ENCODE results near the gene TMPRSS9.

Gene TMPRSS9

DNA sequence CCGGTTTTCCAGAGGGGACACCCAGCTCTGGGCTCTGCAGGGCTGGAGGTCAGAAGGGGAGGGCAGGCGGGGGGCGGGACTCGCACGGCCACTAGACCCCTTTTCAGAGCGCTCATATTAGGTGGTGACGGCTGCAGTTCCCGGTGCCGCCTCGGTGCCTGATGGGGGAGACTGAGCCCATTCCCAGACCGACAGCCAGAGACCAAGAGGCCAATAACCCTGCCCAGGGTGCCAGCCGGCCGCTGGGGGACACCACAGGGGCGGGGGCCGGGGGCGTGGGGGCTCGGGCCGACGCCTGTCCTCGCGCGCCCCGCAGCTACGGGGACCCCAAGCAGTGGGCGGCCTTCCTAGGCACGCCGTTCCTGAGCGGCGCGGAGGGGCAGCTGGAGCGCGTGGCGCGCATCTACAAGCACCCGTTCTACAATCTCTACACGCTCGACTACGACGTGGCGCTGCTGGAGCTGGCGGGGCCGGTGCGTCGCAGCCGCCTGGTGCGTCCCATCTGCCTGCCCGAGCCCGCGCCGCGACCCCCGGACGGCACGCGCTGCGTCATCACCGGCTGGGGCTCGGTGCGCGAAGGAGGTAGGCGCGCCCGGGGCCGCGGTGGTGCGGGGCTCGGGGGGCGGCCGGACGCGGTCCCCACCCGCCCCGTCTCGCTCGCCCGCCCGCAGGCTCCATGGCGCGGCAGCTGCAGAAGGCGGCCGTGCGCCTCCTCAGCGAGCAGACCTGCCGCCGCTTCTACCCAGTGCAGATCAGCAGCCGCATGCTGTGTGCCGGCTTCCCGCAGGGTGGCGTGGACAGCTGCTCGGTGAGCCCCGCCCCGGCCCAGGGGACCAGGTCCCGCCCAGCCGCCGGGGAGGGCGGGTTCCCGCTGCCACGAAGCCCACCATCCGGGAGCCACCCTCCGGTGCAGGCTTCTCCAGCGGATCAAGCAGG, 64.9 kb downstream of the TMPRSS9 start:
- DNase-seq, result peak; percentile 77

DNA sequence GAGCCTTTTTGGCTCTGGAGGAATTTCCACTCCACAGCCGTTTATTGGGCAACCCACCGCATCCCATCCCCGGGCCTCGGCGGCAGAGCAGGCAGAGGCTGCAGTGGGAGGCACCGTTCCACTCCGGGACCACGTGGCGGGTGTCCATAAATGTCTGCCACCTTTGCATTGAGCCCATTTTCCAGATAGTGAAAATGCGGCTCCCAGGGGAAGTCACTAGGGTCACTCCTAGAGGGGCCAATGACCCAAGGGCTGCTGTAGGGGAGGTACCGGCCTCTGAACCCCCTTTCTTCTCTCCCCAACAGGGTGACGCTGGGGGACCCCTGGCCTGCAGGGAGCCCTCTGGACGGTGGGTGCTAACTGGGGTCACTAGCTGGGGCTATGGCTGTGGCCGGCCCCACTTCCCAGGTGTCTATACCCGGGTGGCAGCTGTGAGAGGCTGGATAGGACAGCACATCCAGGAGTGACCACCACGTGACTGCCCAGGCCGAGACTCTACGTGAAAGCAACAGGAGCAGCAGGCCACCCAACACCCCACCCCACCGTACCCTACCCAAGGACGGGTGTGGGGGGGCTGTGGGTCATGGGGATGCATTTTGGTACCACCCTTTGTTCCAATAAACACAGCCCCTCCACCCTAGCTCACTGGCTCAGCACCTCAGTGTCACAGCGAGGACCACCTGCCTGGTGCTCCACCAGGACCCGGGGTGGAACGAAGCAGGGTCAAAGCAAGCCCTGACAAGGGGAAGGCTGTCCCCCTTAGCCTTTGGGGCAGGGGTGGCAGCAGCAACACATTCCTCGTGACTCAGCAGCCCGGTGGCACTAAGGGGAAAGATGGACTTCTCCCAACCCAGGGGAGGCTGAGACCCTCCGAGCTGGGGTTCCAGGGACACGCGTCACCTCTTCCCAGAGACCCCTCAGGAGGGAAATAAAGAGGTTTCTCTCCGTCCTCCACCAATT, 65.8 kb downstream of the TMPRSS9 start:
- DNase-seq, result no peak

DNA sequence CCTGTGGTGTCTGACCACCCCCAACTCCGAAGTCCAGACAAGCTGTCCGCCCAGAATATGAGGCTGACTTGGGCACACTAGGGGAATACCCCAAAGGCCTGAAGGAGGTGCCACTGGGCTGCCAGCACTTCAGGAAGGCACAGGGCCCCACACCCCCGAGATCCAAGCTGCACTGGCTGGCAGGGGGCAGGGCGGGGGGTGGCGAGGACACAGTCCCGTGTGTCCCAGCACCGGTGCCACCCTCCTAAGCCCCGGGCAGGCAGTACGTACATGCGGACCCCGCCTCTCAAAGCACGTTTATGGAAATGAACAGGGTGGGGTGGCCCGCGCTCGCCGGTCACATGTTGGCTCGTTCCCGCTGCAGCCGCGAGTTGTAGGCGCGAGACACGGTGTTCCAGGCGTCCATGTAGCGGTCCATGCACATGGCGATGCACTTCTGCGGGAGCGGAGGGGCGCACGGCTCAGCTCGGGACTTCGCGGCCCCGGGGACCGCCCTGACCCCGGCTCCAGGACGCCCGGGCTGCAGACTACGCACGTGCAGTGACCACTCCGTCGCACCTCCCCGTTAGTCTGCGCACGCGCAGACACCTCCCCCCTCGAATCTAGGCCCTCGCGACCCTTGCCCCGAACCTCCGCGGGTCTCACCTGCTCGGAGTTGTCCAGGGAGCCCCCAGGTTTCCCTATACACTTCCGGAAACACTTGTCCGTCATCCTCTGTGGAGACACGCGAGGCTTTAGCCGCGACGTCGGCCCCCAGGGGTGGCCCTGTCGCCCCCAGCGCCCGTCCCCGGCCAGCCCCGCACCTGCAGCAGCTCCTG, 66.8 kb downstream of the TMPRSS9 start:
- DNase-seq, result no peak

DNA sequence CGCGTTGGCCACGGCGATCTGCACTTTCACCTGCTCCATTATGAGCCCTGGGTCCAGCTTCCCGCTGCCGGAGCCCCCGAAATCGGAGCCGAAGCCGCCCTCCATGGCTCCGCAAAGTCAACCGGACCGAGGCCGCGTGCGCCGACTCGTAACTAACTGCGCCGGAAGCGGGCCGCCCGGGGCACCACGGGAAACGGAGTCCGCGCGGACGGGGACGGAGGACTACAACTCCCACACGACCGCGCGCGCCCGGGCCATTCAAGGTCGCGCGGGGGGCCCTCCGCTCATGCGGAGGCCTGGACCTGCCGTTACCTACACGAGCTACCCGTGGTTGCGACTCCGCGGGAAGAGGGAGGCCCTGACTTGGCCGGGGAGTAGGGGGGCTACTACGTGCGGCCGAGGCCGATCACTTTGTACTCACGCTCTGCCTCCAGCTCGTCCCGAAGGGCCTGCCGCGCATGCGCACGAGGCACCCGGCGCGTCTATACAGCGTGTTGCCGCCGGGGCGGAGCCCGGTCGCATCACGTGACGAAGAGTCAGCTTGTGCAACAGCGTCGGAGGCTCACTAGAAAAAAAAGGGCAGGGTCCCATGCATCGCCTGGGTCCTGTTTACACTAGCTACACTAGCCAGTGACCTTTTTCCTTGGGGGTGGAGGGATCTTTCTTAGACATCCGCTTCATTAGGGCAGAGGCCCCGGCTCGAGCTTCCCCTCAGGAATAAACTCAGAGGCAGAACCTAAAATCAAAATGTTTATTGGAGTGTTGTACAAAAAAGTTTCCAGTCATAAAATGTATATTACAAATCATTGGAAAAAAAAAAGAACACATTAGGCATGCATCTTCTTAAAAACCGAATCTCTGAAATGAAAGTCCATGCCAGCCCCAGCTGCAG, 67.6 kb downstream of the TMPRSS9 start, which contains the start of gene TIMM13:
Gene TIMM13, minus strand, starts transcription at position 158 of the 892 bp plus-strand sequence. Its CDS starts 53 bp downstream, at position 105.
- peak; percentile 98 for DNase-seq

DNA sequence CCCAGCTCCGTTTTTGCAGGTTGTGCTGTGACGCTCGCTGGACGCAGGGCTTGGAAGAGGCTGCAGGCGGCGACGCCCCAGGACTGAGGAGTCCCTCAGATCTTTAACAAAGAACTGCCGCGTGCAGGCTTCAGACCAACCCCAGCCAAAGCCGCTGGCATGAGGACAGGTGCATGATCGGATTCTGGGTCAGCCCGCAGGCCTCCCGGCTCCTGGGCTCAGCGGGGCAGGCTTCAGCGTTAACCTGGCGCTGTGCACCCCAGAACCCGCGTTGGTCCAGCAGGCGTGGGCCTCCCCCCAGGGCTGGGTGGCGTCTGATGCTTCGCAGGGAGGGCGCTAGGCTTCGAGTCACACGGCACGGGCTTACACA, 68.2 kb downstream of the TMPRSS9 start:
- DNase-seq, result no peak

DNA sequence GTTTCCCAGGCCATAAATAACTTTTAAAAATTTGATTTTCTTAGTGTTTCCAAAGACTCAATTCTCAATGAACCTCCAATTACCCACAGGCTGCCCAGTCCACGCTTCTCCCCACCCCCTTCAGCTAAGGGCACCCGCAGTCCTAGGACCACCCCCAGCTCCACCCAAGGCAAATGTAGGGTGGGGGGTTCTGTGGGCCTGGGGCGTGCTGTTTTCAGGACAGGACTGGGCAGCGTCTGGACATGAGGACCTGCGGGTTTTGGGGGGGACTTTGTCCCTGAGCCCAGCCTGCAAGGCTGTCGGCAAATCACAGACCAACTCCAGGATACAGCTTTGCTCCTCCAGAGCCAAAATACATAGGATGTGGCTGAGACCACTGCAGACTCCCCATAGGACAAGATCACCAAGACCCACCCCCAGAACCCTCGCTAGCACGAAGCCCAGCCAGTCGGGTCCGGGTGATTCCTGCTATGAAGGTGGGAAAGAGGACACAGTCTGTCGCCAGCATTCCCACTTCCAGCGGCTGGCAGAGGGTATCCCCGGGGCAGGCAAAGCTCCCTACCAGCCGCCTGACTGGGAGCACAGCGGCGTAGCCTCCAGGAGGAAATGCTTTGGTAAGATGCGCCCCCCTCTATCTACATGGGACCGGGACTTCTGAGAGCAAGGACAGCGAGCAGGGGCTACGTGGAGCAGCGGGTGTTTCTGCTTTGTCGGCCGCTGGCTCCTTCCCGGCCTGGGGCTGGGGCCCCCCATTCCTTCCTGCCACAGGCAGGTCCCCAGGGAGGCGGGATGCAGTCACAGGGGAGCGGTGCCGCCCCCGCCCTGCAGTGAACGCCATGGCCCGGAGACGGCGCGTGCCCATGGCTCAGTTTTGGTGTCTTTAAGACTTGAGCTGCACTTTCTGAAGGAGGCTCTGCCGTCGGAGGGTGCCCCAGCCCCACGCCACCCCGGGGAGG, 69.0 kb downstream of the TMPRSS9 start:
- no peak for DNase-seq

DNA sequence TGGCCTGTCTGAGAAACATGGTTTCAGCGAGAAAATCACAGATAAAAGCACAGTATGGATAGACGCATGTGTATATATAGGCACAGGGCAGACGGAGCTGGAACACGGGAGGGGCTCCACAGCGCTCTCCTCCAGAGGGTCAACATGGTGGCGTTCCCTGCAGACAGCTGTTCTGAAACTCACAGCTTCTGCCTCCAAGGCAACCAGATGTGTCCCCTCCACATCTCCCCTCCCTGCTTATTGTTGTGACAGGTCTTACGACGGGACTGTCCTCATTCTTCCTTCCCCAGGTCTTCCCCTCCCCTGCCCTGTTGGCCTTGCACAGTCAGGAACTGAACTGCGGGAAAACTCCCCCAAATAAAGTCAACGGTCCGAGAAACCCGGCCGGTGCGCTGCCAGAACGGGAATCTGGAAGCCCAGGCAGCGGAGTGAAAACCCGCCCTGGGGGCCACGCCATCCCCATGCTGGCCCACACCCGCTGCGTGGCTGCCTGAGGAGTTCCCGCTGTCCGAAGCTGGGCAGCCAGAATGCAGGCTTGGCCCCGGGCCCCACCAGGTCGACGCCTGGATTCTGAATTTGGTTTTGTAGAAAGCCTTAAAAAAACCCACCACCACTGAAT, 70.0 kb downstream of the TMPRSS9 start:
- DNase-seq, result no peak

DNA sequence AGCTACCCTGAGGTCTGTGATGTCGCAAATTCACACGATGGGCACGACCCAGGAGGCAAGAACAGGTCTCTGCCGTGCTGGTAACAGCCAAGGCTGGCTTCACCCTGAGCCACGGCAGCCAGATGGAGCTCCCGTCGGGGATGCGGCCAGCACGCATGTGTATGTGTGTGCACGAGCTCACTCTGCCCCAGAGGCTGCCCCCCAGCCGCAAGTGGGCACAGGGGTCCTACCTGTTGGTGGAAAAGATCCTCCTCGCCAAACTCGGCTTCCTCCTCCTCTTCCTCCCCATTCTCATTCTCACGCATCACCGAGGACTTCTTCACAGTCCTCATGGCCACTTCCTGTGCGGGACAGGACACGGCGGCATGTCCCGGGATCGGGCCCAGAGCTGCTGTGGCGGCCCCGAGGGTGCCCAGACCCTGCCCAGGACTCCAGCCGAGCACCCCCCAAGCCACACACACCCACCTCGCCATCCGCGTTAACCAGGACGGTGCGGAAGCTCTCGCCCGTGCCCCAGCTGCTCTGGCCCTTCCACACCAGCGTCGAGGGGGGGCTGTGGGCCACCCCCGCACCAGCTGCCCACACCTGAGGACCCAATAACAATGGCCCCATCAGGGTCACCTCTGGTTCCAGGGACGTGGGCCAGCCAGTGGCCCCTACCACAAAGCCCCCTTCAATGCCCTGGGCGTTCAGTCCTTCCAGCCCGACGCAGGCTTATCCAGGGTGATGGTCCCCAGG, 71.4 kb downstream of the TMPRSS9 start:
- no peak for DNase-seq

DNA sequence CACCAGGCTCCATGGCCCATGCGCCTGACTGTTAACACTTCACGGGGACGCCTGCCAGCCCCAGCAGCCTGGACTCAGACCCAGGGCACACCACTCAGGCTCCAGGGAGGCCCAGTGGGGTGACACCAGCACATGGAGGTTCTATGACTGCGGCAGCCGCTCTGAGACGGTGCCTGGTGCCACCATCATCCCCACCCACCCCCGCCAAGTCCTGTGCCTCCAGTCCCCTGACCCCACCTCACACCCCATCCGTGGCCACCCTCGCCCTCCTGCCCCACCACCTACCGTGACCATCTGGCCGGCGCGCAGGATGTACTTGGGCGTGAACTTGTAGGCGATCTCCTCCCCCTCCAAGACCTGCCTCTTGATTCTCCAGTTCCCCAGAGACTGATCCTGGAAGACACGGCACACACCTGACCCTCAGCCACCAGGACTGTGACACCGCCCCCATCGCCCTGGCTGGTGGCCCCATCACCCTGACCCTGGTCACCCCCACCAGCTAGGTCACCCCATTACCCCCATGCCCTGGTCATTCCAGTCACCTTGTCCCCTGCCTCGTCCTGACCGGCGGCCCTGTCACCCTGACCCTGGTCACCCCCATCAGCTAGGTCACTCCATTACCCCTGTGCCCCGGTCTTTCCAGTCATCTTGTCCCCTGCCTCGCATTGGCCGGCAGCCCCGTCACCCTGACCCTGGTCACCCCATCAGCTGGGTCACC, 72.2 kb downstream of the TMPRSS9 start:
- DNase-seq, result no peak

DNA sequence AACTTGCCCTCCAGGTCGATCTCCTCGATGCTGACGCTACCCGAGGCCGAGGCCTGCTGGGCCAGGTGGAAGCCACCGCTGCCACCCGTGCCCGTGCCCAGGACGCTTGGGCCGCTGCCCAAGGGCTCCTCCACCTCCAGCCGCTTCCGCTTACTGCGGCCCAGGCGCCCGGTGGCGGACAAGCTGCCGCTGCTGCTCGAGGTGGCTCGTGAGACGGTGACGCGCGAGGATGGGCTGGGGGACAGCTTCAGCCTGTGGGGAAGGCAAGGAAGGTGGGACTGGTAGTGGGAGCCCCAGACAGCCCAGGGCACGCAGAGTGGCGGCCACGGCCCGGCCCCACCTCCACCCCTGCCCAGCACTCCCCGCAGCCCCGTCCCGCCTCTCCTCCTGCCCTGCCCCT, 73.8 kb downstream of the TMPRSS9 start:
- DNase-seq, result no peak

DNA sequence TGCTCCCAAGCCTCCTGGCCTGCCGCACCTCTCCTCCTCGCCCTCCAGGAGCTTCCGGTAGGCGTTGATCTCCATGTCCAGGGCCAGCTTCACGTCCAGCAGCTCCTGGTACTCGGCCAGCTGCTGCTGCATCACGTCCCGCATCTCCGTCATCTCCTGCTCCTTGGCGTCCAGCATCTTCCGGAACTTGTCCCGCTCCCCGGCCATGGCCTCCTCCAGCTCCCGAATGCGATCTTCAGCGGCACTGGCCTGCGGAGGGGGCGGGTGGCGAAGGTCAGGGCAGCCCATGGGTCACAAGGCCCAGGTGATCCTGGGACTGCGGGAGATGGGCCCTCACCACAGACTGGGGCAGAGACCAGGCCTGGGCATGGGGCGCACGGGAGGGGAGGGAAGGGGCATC, 74.2 kb downstream of the TMPRSS9 start:
- no peak for DNase-seq

DNA sequence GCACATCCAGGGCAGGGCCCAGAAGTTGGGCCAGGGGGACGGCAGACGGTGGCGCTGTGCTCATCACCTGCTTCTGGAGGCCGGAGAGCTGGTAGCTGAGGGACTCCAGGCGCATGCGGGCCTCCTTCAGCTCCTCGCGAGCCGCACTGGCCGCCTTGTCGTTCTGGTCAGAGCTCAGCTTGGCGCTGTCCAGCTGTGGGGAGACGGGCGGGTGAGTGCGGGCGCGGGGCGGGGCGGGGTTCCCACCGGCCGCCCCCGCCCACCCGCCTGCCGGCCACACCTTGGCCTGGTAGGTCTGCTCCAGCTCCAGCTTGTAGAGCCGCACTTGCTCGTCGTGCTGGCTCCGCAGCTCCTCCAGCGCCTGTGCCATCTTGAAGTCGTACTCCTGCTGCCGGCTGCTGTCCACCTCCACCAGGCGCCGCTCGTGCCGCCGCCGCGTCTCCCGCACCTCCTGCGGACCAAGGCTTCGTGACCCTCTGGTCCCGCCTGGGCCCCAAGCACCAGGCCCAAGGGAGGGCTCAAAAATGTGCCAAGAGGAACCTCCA, 74.7 kb downstream of the TMPRSS9 start:
- no peak for DNase-seq

DNA sequence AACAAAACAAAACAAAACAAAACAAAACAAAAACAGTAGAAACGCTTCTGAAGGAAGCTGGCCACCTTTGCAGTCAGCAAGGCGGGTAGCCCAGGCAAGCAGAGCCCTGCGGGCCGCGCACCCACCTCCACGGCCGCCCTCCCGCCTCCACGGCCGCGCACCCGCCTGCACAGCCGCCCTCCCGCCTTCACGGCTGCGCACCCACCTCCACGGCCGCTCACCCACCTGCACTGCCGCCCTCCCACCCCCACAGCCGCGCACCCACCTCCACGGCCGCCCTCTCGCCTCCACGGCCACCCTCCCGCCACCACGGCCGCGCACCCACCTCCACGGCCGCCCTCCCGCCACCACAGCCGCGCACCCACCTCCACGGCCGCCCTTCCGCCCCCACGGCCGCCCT, 76.3 kb downstream of the TMPRSS9 start:
- DNase-seq, result no peak

DNA sequence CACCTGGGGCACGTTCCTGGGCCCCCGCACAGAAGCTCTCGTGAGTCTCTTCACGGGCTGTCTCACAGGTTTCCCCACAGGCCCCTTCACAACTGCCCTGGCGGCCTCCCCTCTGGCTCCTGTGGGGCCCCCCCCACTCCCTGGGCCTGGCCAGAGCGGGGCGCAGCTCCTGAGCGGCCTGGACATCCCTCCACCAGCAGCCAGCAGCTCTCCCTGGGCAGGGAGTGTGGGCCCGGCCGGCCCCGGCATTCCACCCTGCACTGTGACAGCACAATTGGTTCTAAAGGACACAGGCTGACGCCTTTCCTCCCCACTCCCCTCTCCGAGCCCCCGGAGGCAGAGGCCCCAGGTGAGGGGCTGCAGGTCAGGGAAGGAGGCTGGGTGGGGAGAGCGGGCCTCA, 76.9 kb downstream of the TMPRSS9 start:
- no peak for DNase-seq

DNA sequence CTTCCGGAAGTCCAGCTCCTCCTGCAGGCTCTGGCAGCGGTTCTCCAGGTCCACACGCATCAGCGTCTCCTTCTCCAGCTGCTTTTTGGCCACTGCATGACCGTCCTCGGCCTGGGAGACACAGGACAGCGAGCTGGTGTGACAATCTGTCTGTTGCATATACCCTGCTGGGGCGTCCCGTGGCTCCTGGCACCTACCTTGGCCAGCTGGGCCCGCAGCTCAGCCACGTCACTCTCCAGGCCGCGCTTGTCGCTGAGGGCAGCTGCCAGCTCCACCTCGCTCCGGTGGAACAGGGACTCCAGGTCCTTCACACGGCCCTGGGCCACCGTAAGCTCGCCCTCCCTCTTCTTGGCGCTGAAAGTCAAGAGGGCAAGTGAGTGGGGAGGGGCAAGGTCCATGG, 78.1 kb downstream of the TMPRSS9 start:
- no peak for DNase-seq

DNA sequence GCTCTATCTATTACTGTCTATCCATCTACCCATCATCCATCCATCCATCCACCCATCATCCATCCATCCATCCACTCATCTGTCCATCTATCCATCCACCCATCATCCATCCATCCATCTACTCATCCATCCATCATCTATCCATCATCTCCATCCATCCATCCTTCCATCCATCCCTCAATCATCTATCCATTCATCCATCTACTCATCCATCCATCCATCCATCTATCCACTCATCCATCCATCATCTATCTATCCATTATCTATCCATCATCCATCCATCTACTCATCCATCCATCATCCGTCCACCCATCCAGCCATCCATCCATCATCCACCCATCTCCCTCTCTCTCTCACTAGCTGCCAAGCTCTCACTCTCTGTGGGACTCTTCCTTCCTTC, 80.5 kb downstream of the TMPRSS9 start:
- DNase-seq, result no peak

DNA sequence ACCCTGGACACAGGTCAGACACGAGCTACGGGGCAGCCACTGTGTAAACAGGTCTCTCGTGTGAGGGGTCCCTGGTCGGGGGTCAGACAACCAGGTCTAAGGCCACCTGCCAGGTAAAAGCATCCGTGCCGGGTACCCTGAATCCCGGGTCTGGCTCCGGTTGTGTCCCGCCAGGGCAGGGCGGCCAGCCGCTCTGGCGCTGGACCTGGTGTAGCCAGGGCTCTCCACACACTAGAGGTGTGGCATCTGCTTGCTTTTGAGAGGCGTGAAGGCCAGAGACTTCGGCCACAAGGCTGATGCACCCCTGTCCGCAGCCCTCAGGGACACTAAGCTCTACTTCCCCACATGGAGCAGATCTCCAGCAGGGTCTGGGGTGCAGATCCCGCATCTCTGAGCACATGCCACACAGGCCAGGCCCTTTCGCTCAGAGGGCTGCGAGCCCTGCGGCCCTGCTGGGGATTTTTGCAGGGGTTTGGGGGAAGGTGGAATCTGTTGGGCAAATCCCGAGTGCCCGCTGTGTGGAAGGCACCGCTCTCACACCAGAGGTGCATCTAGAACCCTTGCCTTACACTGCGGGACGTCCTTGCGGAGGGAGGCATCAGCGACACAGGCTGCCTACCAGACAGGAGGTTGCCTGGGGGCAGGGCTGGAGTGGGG, 81.2 kb downstream of the TMPRSS9 start:
- DNase-seq, result no peak

Data from left hindlimb (tissue), 1 donor.